PC-9 (cell line): ENCODE results near the gene CPLX3.

ENCODE experiments used
- EZH2 ChIP-seq: fragments of 200-600 bp; sonication (generic); IDR thresholded peaks from 2 replicates; pipeline ENCODE4 v1.8.0; 2017; ENCODE audit warnings: antibody characterized with exemption, low read depth
- TF ChIP-seq, protein P1 (sequence below): fragments of 200-600 bp; sonication (generic); conservative IDR thresholded peaks from 2 replicates; pipeline ENCODE4 v1.6.1; 2017; ENCODE audit warnings: mixed run types, antibody characterized with exemption, mild to moderate bottlenecking, moderate library complexity

GRCh38 chr15:74845581-74845980 is 19.2 kb downstream of the CPLX3 start:
- TF ChIP-seq, protein P1, sequence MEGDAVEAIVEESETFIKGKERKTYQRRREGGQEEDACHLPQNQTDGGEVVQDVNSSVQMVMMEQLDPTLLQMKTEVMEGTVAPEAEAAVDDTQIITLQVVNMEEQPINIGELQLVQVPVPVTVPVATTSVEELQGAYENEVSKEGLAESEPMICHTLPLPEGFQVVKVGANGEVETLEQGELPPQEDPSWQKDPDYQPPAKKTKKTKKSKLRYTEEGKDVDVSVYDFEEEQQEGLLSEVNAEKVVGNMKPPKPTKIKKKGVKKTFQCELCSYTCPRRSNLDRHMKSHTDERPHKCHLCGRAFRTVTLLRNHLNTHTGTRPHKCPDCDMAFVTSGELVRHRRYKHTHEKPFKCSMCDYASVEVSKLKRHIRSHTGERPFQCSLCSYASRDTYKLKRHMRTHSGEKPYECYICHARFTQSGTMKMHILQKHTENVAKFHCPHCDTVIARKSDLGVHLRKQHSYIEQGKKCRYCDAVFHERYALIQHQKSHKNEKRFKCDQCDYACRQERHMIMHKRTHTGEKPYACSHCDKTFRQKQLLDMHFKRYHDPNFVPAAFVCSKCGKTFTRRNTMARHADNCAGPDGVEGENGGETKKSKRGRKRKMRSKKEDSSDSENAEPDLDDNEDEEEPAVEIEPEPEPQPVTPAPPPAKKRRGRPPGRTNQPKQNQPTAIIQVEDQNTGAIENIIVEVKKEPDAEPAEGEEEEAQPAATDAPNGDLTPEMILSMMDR: no peak
- TF ChIP-seq EZH2: no peak
